Karpas-422 (cell line): ENCODE measurements around the gene VEGFD. TPM values are rescaled to one million over a fixed set of nuclear protein-coding genes. Genes with fewer than 3 reads are reported as not detected.

Experiments
- DNase-seq: peaks from one replicate; pipeline ENCODE4 v3.0.0-alpha.2; 2015
- H2AFZ ChIP-seq: fragments of 200-600 bp; sonication (generic); 2 replicates; pipeline ENCODE4 v1.6.1; 2014; ENCODE audit warnings: antibody characterized with exemption, low read length, mixed read lengths
- H3K27ac ChIP-seq: fragments of 200-600 bp; sonication (generic); 2 replicates; pipeline ENCODE4 v1.5.1; 2014; ENCODE audit warnings: mild to moderate bottlenecking, low read length, moderate library complexity
- H3K27me3 ChIP-seq: fragments of 200-600 bp; sonication (generic); 2 replicates; pipeline ENCODE4 v1.6.1; 2014; ENCODE audit warnings: low read length, mixed read lengths
- H3K36me3 ChIP-seq: fragments of 200-600 bp; sonication (generic); 2 replicates; pipeline ENCODE4 v1.6.1; 2014; ENCODE audit warnings: low read length, mixed read lengths; ENCODE audit not compliant: insufficient read depth
- H3K4me1 ChIP-seq: fragments of 200-600 bp; sonication (generic); 2 replicates; pipeline ENCODE4 v1.6.1; 2014; ENCODE audit warnings: mild to moderate bottlenecking, low read length, mixed read lengths
- H3K4me2 ChIP-seq: fragments of 200-600 bp; sonication (generic); 2 replicates; pipeline ENCODE4 v1.6.1; 2014; ENCODE audit warnings: low read length, low read depth, mild to moderate bottlenecking; ENCODE audit not compliant: poor library complexity, severe bottlenecking
- H3K4me3 ChIP-seq: fragments of 200-600 bp; sonication (generic); 2 replicates; pipeline ENCODE4 v1.5.1; 2014; ENCODE audit warnings: mild to moderate bottlenecking, antibody characterized with exemption, low read length, mixed read lengths
- H3K79me2 ChIP-seq: fragments of 200-600 bp; sonication (generic); 2 replicates; pipeline ENCODE4 v1.6.1; 2014; ENCODE audit warnings: mild to moderate bottlenecking, low read length, mixed read lengths
- H3K9ac ChIP-seq: fragments of 200-600 bp; sonication (generic); 2 replicates; pipeline ENCODE4 v1.6.0; 2014; ENCODE audit warnings: low read length
- H3K9me2 ChIP-seq: fragments of 200-600 bp; sonication (generic), shearing (Covaris generic); replicated peaks from 2 replicates; pipeline ENCODE4 v1.6.0; 2014; ENCODE audit warnings: mild to moderate bottlenecking, low read length, moderate library complexity; ENCODE audit not compliant: insufficient read depth
- H3K9me3 ChIP-seq: fragments of 300-700, 200-600 bp; sonication (generic); 2 replicates; pipeline ENCODE4 v1.6.1; 2014; ENCODE audit warnings: low read length, mixed read lengths
- H4K20me1 ChIP-seq: fragments of 200-600 bp; sonication (generic); 2 replicates; pipeline ENCODE4 v1.6.1; 2014; ENCODE audit warnings: mild to moderate bottlenecking, antibody characterized with exemption, low read length, low read depth; ENCODE audit not compliant: insufficient read depth
- total RNA-seq: library from RNA; depleted of rRNA; stranded (reverse); fragments of >200 nt; shearing (Covaris generic); gene quantifications from 2 replicates; pipeline ENCODE4 v1.2.3, GENCODE V29; 2014; ENCODE audit warnings: low replicate concordance; rRNA removed

The VEGFD gene
- not detected in 2 replicates for total RNA-seq

GRCh38 chrX:15384304-15384703 is at the start of gene VEGFD:
Gene VEGFD, minus strand, starts transcription at chrX:15384413. Its CDS starts 467 bp downstream, at chrX:15383946.
- Histone ChIP-seq H3K36me3 (no peaks in the 10 kb centered on the region), H3K4me2 (no peak within 1 kb of the TSS), H3K9ac (no peak within 1 kb of the TSS), H3K9me3 (no peaks in the 10 kb centered on the region), H3K4me1 (no peaks in the 10 kb centered on the region), H2AFZ (no peak within 1 kb of the TSS), H3K79me2 (no peaks in the 10 kb centered on the region), H3K9me2 (no peaks in the 10 kb centered on the region), H3K27me3 (no peaks in the 10 kb centered on the region), H3K4me3 (no peak within 1 kb of the TSS), H4K20me1 (no peaks in the 10 kb centered on the region), H3K27ac (no peak within 1 kb of the TSS)
- no peak for DNase-seq

GRCh38 chrX:15430584-15430983 is 46.4 kb upstream of the VEGFD start:
- Histone ChIP-seq H4K20me1 (no peaks in the 10 kb centered on the region), H3K4me2 (no peak overlapping the region), H3K36me3 (no peaks in the 10 kb centered on the region), H3K9me2 (no peaks in the 10 kb centered on the region), H3K9me3 (no peaks in the 10 kb centered on the region), H2AFZ (no peak overlapping the region), H3K79me2 (no peaks in the 10 kb centered on the region), H3K27me3 (no peaks in the 10 kb centered on the region), H3K4me1 (no peaks in the 10 kb centered on the region), H3K27ac (no peak overlapping the region), H3K4me3 (no peak overlapping the region), H3K9ac (no peak overlapping the region)
- DNase-seq, result no peak

DNA sequence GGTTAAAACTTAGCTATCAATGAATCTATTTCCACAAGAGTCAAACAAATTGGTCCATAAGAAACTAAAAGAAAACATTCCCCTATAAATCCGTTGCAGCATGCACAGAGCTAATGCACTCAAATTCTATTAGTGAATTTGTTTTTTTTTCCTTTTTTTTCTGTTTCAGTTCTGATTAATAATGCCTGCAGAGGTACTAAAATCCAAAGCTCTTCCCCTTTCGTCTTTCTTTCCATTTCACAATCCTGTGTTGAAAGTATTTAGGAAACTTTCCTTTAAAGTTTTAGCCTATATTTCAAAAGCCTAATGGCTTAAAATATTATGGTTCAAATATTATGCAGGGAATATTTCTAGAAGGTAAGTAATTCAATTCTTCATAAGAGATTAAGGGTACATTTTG is 45.9 kb upstream of the VEGFD start:
- no peaks in the 10 kb centered on the region for H3K9me2 ChIP-seq
- no peak for DNase-seq
- no peaks in the 10 kb centered on the region for H3K9me3 ChIP-seq
- H3K9ac ChIP-seq, result no peak overlapping the region
- no peak overlapping the region for H2AFZ ChIP-seq
- H3K27me3 ChIP-seq, result no peaks in the 10 kb centered on the region
- no peaks in the 10 kb centered on the region for H3K4me1 ChIP-seq
- H3K4me2 ChIP-seq, result no peak overlapping the region
- H3K79me2 ChIP-seq, result no peaks in the 10 kb centered on the region
- no peak overlapping the region for H3K27ac ChIP-seq
- H3K4me3 ChIP-seq, result no peak overlapping the region
- H3K36me3 ChIP-seq, result no peaks in the 10 kb centered on the region
- H4K20me1 ChIP-seq, result no peaks in the 10 kb centered on the region

DNA sequence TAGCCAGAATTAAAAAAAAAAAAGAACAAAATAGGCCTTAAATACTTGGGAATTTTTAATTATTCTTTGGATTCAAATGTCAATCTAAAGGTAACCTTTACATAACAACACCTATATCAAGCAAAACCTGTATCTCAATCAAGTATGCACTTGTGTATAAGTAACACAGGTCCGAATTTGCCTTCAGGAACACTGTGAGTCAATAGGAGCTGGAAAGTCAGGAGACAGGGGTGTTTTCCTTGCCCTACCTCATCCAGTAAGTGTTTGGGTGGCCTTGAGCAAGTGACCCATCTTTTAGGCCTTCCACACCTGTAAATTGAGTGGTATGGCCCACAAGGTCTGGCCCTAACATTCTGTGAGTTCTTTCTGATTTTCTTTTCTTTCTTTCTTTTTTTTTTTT is 40.8 kb upstream of the VEGFD start:
- H3K36me3 ChIP-seq, result no peaks in the 10 kb centered on the region
- no peak overlapping the region for H2AFZ ChIP-seq
- H3K27ac ChIP-seq, result no peak overlapping the region
- no peaks in the 10 kb centered on the region for H3K79me2 ChIP-seq
- H3K9ac ChIP-seq, result no peak overlapping the region
- DNase-seq, result no peak
- H3K4me1 ChIP-seq, result peaks cover 6% of the 10 kb centered on the region
- no peak overlapping the region for H3K4me2 ChIP-seq
- no peaks in the 10 kb centered on the region for H3K9me3 ChIP-seq
- no peak overlapping the region for H3K4me3 ChIP-seq
- no peaks in the 10 kb centered on the region for H3K27me3 ChIP-seq
- H3K9me2 ChIP-seq, result no peaks in the 10 kb centered on the region
- no peaks in the 10 kb centered on the region for H4K20me1 ChIP-seq

- H4K20me1 ChIP-seq, result no peaks in the 10 kb centered on the region
- no peaks in the 10 kb centered on the region for H3K79me2 ChIP-seq
- H3K4me2 ChIP-seq, result no peak overlapping the region
- H3K4me3 ChIP-seq, result no peak overlapping the region
- H3K9me3 ChIP-seq, result no peaks in the 10 kb centered on the region
- no peak overlapping the region for H3K9ac ChIP-seq
- H3K36me3 ChIP-seq, result no peaks in the 10 kb centered on the region
- no peak overlapping the region for H2AFZ ChIP-seq
- H3K4me1 ChIP-seq, result peaks cover 3% of the 10 kb centered on the region
- H3K27ac ChIP-seq, result no peak overlapping the region
- no peaks in the 10 kb centered on the region for H3K9me2 ChIP-seq
- DNase-seq, result no peak
- H3K27me3 ChIP-seq, result no peaks in the 10 kb centered on the region
These were observed 34.5 kb upstream of the VEGFD start for GRCh38 chrX:15418707-15419181.

DNA sequence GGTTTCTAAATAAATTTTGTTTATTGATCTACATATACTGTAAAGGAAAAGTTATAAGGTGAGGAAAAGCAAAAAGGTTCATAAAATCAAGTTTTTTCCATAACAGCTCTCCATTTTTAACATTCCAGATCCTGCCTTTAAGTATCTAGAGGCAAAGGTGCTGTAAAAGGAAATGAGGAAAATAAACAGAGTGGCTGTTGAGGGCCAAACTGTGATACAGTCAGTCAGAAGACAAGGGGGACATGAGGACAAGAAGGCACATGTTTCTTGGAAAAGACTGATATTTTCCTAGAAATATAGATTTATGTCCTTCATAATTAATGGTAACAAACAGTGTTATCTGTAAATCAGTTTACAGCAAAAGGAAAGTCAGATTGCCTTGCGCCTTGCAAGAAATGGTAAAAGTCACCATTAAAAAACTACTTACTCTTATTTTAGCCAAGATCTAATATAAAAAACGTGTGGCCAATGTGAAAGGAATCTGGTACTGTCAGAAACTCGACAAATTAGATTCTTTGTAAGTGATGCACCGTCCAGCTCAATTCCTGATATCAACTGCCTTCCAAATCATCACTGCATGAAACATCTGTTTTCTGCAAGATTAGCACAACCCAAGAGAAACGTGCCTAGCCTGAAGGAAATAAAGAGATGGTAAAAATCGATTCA is 34.0 kb upstream of the VEGFD start:
- H3K4me1 ChIP-seq, result no peaks in the 10 kb centered on the region
- DNase-seq, result no peak
- H3K79me2 ChIP-seq, result no peaks in the 10 kb centered on the region
- H4K20me1 ChIP-seq, result no peaks in the 10 kb centered on the region
- no peak overlapping the region for H3K9ac ChIP-seq
- no peak overlapping the region for H3K4me2 ChIP-seq
- H3K4me3 ChIP-seq, result no peak overlapping the region
- no peak overlapping the region for H3K27ac ChIP-seq
- no peaks in the 10 kb centered on the region for H3K9me3 ChIP-seq
- no peak overlapping the region for H2AFZ ChIP-seq
- no peaks in the 10 kb centered on the region for H3K27me3 ChIP-seq
- no peaks in the 10 kb centered on the region for H3K36me3 ChIP-seq
- no peaks in the 10 kb centered on the region for H3K9me2 ChIP-seq

GRCh38 chrX:15416133-15416993 is 32.1 kb upstream of the VEGFD start:
- no peak overlapping the region for H3K4me3 ChIP-seq
- H3K9ac ChIP-seq, result no peak overlapping the region
- no peaks in the 10 kb centered on the region for H4K20me1 ChIP-seq
- H3K4me1 ChIP-seq, result peaks cover 12% of the 10 kb centered on the region
- no peaks in the 10 kb centered on the region for H3K36me3 ChIP-seq
- DNase-seq, result peak; percentile 48
- no peaks in the 10 kb centered on the region for H3K27me3 ChIP-seq
- H3K27ac ChIP-seq, result no peak overlapping the region
- H3K9me3 ChIP-seq, result no peaks in the 10 kb centered on the region
- H3K4me2 ChIP-seq, result no peak overlapping the region
- H3K9me2 ChIP-seq, result no peaks in the 10 kb centered on the region
- no peaks in the 10 kb centered on the region for H3K79me2 ChIP-seq
- H2AFZ ChIP-seq, result no peak overlapping the region

DNA sequence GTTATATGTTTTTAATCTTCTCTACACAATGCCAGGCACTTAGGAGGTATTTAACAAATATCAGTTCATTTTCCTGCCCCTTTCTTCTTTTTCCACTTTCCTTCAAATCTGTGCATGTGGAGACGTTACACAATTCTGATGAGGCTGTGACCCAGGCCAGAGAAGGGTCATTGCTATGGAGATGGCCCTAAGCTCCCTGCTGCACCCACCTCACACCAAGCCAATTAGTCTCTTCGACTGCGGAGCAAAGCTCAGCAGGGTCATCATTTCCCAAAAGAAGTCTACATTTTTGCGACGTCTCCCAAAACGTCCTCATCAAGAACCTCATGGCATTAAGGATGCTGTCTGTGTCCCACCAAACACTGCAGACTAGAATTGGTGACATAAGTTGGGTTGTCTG is 28.9 kb upstream of the VEGFD start:
- no peaks in the 10 kb centered on the region for H4K20me1 ChIP-seq
- no peaks in the 10 kb centered on the region for H3K36me3 ChIP-seq
- H3K9ac ChIP-seq, result no peak overlapping the region
- no peak for DNase-seq
- no peak overlapping the region for H2AFZ ChIP-seq
- no peaks in the 10 kb centered on the region for H3K79me2 ChIP-seq
- no peak overlapping the region for H3K4me3 ChIP-seq
- no peaks in the 10 kb centered on the region for H3K9me2 ChIP-seq
- peaks cover 17% of the 10 kb centered on the region for H3K4me1 ChIP-seq
- no peaks in the 10 kb centered on the region for H3K9me3 ChIP-seq
- H3K27ac ChIP-seq, result no peak overlapping the region
- no peak overlapping the region for H3K4me2 ChIP-seq
- H3K27me3 ChIP-seq, result no peaks in the 10 kb centered on the region
